Measurements from ENCODE around the gene CSK.

GRCh38 chr15:74800559-74801094 is 18.7 kb downstream of the CSK start:
- TF ChIP-seq CTCF (IDR thresholded peaks at IDR 0.05; ENCODE audit: borderline replicate concordance, extremely low read depth, low read length, poor library complexity, severe bottlenecking) (no peak), EZH2 (IDR thresholded peaks at IDR 0.05; ENCODE audit: borderline replicate concordance, low read depth, low read length, severe bottlenecking) (no peak)

All from DND-41 (cell line).